HG02759 (cell line): ENCODE data around the gene SULF2.
A peak's percentile ranks its signal among the peaks of the same experiment; 100 is the strongest.

Source experiments
- ATAC-seq: cut with Tn5 transposase; IDR thresholded peaks from one replicate; pipeline ENCODE4 v1.9.1; 2021; ENCODE audit warnings: mild to moderate bottlenecking, moderate library complexity; ENCODE audit not compliant: unreplicated experiment

The SULF2 gene

GRCh38 chr20:47740862-47741184 lies 44.5 kb downstream of the SULF2 start:
- no peak for ATAC-seq

- no peak for ATAC-seq
Measured at GRCh38 chr20:47740121-47740861, 45.0 kb downstream of the SULF2 start.

GRCh38 chr20:47737923-47738322 lies 47.4 kb downstream of the SULF2 start:
- ATAC-seq, result no peak

GRCh38 chr20:47736570-47737152 lies 48.6 kb downstream of the SULF2 start:
- ATAC-seq, result no peak

- ATAC-seq, result no peak
Measured at GRCh38 chr20:47735412-47736400, 49.6 kb downstream of the SULF2 start.

GRCh38 chr20:47734870-47735269 lies 50.4 kb downstream of the SULF2 start:
- no peak for ATAC-seq

GRCh38 chr20:47733892-47734291 lies 51.4 kb downstream of the SULF2 start:
- ATAC-seq, result no peak

GRCh38 chr20:47730744-47731143 lies 54.5 kb downstream of the SULF2 start:
- ATAC-seq, result no peak

GRCh38 chr20:47729472-47729871 lies 55.8 kb downstream of the SULF2 start:
- ATAC-seq, result no peak

GRCh38 chr20:47727909-47728361 lies 57.3 kb downstream of the SULF2 start:
- peak; percentile 15 for ATAC-seq

- ATAC-seq, result peak; percentile 79
Measured at GRCh38 chr20:47727170-47727880, 58.0 kb downstream of the SULF2 start.

GRCh38 chr20:47726632-47727031 lies 58.6 kb downstream of the SULF2 start:
- no peak for ATAC-seq

GRCh38 chr20:47725248-47725973 lies 59.9 kb downstream of the SULF2 start:
- no peak for ATAC-seq

- ATAC-seq, result no peak
Measured at GRCh38 chr20:47724910-47725247, 60.4 kb downstream of the SULF2 start.

- ATAC-seq, result no peak
Measured at GRCh38 chr20:47724396-47724795, 60.9 kb downstream of the SULF2 start.

GRCh38 chr20:47723322-47723721 lies 62.0 kb downstream of the SULF2 start:
- ATAC-seq, result no peak

- ATAC-seq, result no peak
Measured at GRCh38 chr20:47720636-47721427, 64.4 kb downstream of the SULF2 start.

- ATAC-seq, result no peak
Measured at GRCh38 chr20:47719625-47720024, 65.7 kb downstream of the SULF2 start.

- ATAC-seq, result no peak
Measured at GRCh38 chr20:47719211-47719610, 66.1 kb downstream of the SULF2 start.

- no peak for ATAC-seq
Measured at GRCh38 chr20:47718398-47718797, 66.9 kb downstream of the SULF2 start.
